Measurements from ENCODE around the gene SERPINA9.

SERPINA9 gene

GRCh38 chr14:94464290-94464689 is 11.7 kb downstream of the SERPINA9 start:
- 95 to 97% methylated on average over 5 of the region's 5 CpGs for WGBS, 2 experiments
- H3K36me3 ChIP-seq (ENCODE audit: control insufficient read depth, insufficient read depth, low read length), result no peaks in the 10 kb centered on the region
- no peaks in the 10 kb centered on the region for H3K9me3 ChIP-seq (ENCODE audit: control insufficient read depth, low read length)
- H3K4me1 ChIP-seq (ENCODE audit: control insufficient read depth, insufficient read depth, low read length), result no peaks in the 10 kb centered on the region
- H3K4me3 ChIP-seq (ENCODE audit: insufficient read depth, low read depth, low read length), result no peak overlapping the region
- no peak overlapping the region for H3K27ac ChIP-seq (ENCODE audit: insufficient read depth, low read depth, low read length, poor library complexity, severe bottlenecking)
- no peaks in the 10 kb centered on the region for H3K27me3 ChIP-seq (ENCODE audit: control insufficient read depth, insufficient read depth, low read length, poor library complexity, severe bottlenecking)

- Histone ChIP-seq H3K4me1 (ENCODE audit: control insufficient read depth, insufficient read depth, low read length) (no peaks in the 10 kb centered on the region), H3K27me3 (ENCODE audit: control insufficient read depth, insufficient read depth, low read length, poor library complexity, severe bottlenecking) (no peaks in the 10 kb centered on the region), H3K4me3 (ENCODE audit: insufficient read depth, low read depth, low read length) (no peak overlapping the region), H3K27ac (ENCODE audit: insufficient read depth, low read depth, low read length, poor library complexity, severe bottlenecking) (no peak overlapping the region), H3K9me3 (ENCODE audit: control insufficient read depth, low read length) (no peaks in the 10 kb centered on the region), H3K36me3 (ENCODE audit: control insufficient read depth, insufficient read depth, low read length) (no peaks in the 10 kb centered on the region)
- 95 to 96% methylated on average over 7 of the region's 7 CpGs for WGBS, 2 experiments
Observed at GRCh38 chr14:94462763-94463572, 13.0 kb downstream of the SERPINA9 start.

DNA sequence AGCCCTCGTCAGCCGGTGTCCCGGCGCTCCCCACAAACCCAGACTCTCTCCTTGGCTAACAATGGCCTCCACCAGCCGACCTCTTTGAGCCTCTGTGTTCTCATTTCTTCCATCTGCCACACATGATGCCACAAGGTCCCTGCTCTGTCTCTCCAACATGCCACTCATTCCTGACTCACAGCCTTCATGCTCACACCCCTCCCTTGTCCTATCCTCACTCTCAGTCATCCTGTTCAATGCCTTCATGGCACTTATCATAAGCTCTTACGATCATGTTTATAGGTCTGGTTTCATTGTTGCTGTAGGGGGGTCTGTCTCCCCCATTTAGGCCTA is 13.8 kb downstream of the SERPINA9 start:
- Histone ChIP-seq H3K4me3 (ENCODE audit: insufficient read depth, low read depth, low read length) (no peak overlapping the region), H3K27ac (ENCODE audit: insufficient read depth, low read depth, low read length, poor library complexity, severe bottlenecking) (no peak overlapping the region), H3K36me3 (ENCODE audit: control insufficient read depth, insufficient read depth, low read length) (no peaks in the 10 kb centered on the region), H3K27me3 (ENCODE audit: control insufficient read depth, insufficient read depth, low read length, poor library complexity, severe bottlenecking) (no peaks in the 10 kb centered on the region), H3K4me1 (ENCODE audit: control insufficient read depth, insufficient read depth, low read length) (no peaks in the 10 kb centered on the region), H3K9me3 (ENCODE audit: control insufficient read depth, low read length) (no peaks in the 10 kb centered on the region)
- 93 to 95% methylated on average over 6 of the region's 6 CpGs for WGBS, 2 experiments

GRCh38 chr14:94461526-94462218 is 14.3 kb downstream of the SERPINA9 start:
- Histone ChIP-seq H3K9me3 (ENCODE audit: control insufficient read depth, low read length) (no peaks in the 10 kb centered on the region), H3K27ac (ENCODE audit: insufficient read depth, low read depth, low read length, poor library complexity, severe bottlenecking) (no peak overlapping the region), H3K4me3 (ENCODE audit: insufficient read depth, low read depth, low read length) (no peak overlapping the region), H3K27me3 (ENCODE audit: control insufficient read depth, insufficient read depth, low read length, poor library complexity, severe bottlenecking) (no peaks in the 10 kb centered on the region), H3K4me1 (ENCODE audit: control insufficient read depth, insufficient read depth, low read length) (no peaks in the 10 kb centered on the region), H3K36me3 (ENCODE audit: control insufficient read depth, insufficient read depth, low read length) (no peaks in the 10 kb centered on the region)
- WGBS, 2 experiments, result 95% methylated on average over 19 of the region's 19 CpGs

- Histone ChIP-seq H3K4me3 (ENCODE audit: insufficient read depth, low read depth, low read length) (no peak overlapping the region), H3K36me3 (ENCODE audit: control insufficient read depth, insufficient read depth, low read length) (no peaks in the 10 kb centered on the region), H3K27me3 (ENCODE audit: control insufficient read depth, insufficient read depth, low read length, poor library complexity, severe bottlenecking) (no peaks in the 10 kb centered on the region), H3K27ac (ENCODE audit: insufficient read depth, low read depth, low read length, poor library complexity, severe bottlenecking) (no peak overlapping the region), H3K4me1 (ENCODE audit: control insufficient read depth, insufficient read depth, low read length) (no peaks in the 10 kb centered on the region), H3K9me3 (ENCODE audit: control insufficient read depth, low read length) (no peaks in the 10 kb centered on the region)
- 83 to 86% methylated on average over 8 of the region's 8 CpGs for WGBS, 2 experiments
Observed at GRCh38 chr14:94460631-94461416, 15.2 kb downstream of the SERPINA9 start.

GRCh38 chr14:94458558-94459205 is 17.3 kb downstream of the SERPINA9 start:
- no peak overlapping the region for H3K27ac ChIP-seq (ENCODE audit: insufficient read depth, low read depth, low read length, poor library complexity, severe bottlenecking)
- 64 to 77% methylated on average over 2 of the region's 2 CpGs for WGBS, 2 experiments

DNA sequence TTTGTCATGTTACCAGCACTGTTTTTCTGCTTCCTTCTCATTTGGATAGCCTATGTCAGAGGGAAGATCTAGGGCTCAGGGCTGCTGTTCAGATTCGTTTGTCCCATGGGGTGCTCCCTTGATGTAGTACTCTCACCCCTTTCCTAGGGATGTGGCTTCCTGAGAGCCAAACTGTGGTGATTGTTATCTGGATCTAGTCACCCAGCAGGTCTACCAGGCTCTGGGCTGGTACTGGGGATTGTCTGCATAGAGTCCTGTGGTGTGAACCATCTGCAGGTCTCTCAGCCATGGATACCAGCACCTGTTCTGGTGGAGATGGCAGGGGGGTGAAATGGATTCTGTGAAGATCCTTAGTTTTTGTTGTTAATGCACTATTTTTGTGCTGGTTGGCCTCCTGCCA is 17.9 kb downstream of the SERPINA9 start:
- no peaks in the 10 kb centered on the region for H3K9me3 ChIP-seq (ENCODE audit: control insufficient read depth, low read length)
- H3K27me3 ChIP-seq (ENCODE audit: control insufficient read depth, insufficient read depth, low read length, poor library complexity, severe bottlenecking), result no peaks in the 10 kb centered on the region
- no peaks in the 10 kb centered on the region for H3K4me1 ChIP-seq (ENCODE audit: control insufficient read depth, insufficient read depth, low read length)
- 88 to 93% methylated on average over 1 of the region's 1 CpG for WGBS, 2 experiments
- H3K27ac ChIP-seq (ENCODE audit: insufficient read depth, low read depth, low read length, poor library complexity, severe bottlenecking), result no peak overlapping the region
- H3K36me3 ChIP-seq (ENCODE audit: control insufficient read depth, insufficient read depth, low read length), result no peaks in the 10 kb centered on the region
- no peak overlapping the region for H3K4me3 ChIP-seq (ENCODE audit: insufficient read depth, low read depth, low read length)

More at GRCh38 chr14:94458558-94459205, 17.3 kb downstream of the SERPINA9 start:
- no peaks in the 10 kb centered on the region for H3K4me1 ChIP-seq (ENCODE audit: control insufficient read depth, insufficient read depth, low read length)
- no peaks in the 10 kb centered on the region for H3K9me3 ChIP-seq (ENCODE audit: control insufficient read depth, low read length)
- H3K4me3 ChIP-seq (ENCODE audit: insufficient read depth, low read depth, low read length), result no peak overlapping the region
- no peaks in the 10 kb centered on the region for H3K27me3 ChIP-seq (ENCODE audit: control insufficient read depth, insufficient read depth, low read length, poor library complexity, severe bottlenecking)
- H3K36me3 ChIP-seq (ENCODE audit: control insufficient read depth, insufficient read depth, low read length), result no peaks in the 10 kb centered on the region

DNA sequence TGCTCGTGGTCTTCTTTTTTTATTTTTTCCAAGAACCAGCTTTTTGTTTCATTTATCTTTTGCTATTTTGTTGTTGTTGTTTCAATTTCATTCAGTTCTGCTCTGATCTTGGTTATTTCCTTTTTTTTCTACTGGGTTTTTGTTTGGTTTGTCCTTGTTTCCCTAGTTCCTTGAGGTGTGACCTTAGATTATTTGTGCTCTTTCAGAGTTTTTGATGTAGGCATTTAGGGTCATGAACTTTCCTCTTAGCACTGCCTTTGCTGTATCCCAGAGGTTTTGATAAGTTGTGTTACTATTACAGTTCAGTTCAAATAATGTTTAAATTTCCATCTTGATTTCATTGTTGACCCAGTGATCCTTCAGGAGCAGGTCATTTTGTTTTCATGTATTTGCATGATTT is 20.1 kb downstream of the SERPINA9 start:
- Histone ChIP-seq H3K4me3 (ENCODE audit: insufficient read depth, low read depth, low read length) (no peak overlapping the region), H3K36me3 (ENCODE audit: control insufficient read depth, insufficient read depth, low read length) (no peaks in the 10 kb centered on the region), H3K27me3 (ENCODE audit: control insufficient read depth, insufficient read depth, low read length, poor library complexity, severe bottlenecking) (no peaks in the 10 kb centered on the region), H3K9me3 (ENCODE audit: control insufficient read depth, low read length) (no peaks in the 10 kb centered on the region), H3K4me1 (ENCODE audit: control insufficient read depth, insufficient read depth, low read length) (peaks cover 18% of the 10 kb centered on the region), H3K27ac (ENCODE audit: insufficient read depth, low read depth, low read length, poor library complexity, severe bottlenecking) (no peak overlapping the region)
- 60% methylated on average over 1 of the region's 1 CpG; no CpG with 5 or more reads in 1 of the 2 experiments for WGBS, 2 experiments

DNA sequence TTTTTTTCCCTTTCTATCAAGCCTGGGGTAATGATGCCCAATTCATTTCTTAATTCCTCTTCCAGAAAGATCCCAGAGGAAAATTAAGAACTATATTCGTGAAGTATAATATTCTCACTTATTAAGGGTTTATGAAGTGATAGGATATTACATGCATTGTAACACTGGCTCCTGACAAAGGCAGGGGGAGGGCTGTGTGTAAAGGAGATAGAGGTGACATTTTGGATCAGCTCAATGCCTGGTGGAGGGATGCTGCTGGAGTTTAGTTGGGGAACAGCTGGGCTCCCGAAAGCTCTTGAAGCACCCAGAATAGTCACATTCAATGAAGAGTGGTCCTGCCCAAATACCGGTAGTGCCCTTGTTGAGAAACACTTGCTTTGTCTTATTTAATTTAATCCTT is 24.2 kb downstream of the SERPINA9 start:
- Histone ChIP-seq H3K36me3 (ENCODE audit: control insufficient read depth, insufficient read depth, low read length) (no peaks in the 10 kb centered on the region), H3K9me3 (ENCODE audit: control insufficient read depth, low read length) (no peaks in the 10 kb centered on the region), H3K27me3 (ENCODE audit: control insufficient read depth, insufficient read depth, low read length, poor library complexity, severe bottlenecking) (no peaks in the 10 kb centered on the region), H3K4me3 (ENCODE audit: insufficient read depth, low read depth, low read length) (no peak overlapping the region), H3K27ac (ENCODE audit: insufficient read depth, low read depth, low read length, poor library complexity, severe bottlenecking) (no peak overlapping the region), H3K4me1 (ENCODE audit: control insufficient read depth, insufficient read depth, low read length) (peaks cover 21% of the 10 kb centered on the region)
- 48 to 49% methylated on average over 2 to 3 of the region's 3 CpGs for WGBS, 2 experiments
